Thymus (tissue), 11 donors: ENCODE measurements around the gene OPHN1. TPM values are rescaled to one million over a fixed set of nuclear protein-coding genes. Genes with fewer than 3 reads are reported as not detected.

ENCODE experiments used
- DNase-seq, 9 donors: peaks; one replicate each; pipeline ENCODE4 v3.0.0-alpha.2; 2013; ENCODE audit warnings: low spot score in 9 of 9, low read depth in 6 of 9, missing footprints in 1 of 9
- H3K27ac ChIP-seq, 2 donors: one replicate each; pipeline ENCODE4 v1.5.1; 2013; ENCODE audit warnings: control low read depth in 1 of 2, low read depth in 1 of 2, low read length in 1 of 2, mild to moderate bottlenecking in 1 of 2, moderate library complexity in 1 of 2
- H3K27me3 ChIP-seq, 2 donors: one replicate each; pipeline ENCODE4 v1.5.1; 2013; ENCODE audit warnings: low read length in 1 of 2; ENCODE audit not compliant: control insufficient read depth in 2 of 2, insufficient read depth in 1 of 2
- H3K36me3 ChIP-seq, 2 donors: one replicate each; pipeline ENCODE4 v1.5.1; 2013; ENCODE audit warnings: low read length in 1 of 2, mild to moderate bottlenecking in 1 of 2, moderate library complexity in 1 of 2; ENCODE audit not compliant: control insufficient read depth in 2 of 2, insufficient read depth in 2 of 2
- H3K4me1 ChIP-seq, 2 donors: one replicate each; pipeline ENCODE4 v1.5.1; 2013; ENCODE audit warnings: low read length in 2 of 2; ENCODE audit not compliant: control insufficient read depth in 2 of 2, insufficient read depth in 2 of 2
- H3K4me3 ChIP-seq, 2 donors: one replicate each; pipeline ENCODE4 v1.5.1; 2013; ENCODE audit warnings: low read length in 2 of 2, control low read depth in 1 of 2, mild to moderate bottlenecking in 1 of 2
- H3K9me3 ChIP-seq, 2 donors: one replicate each; pipeline ENCODE4 v1.5.1; 2013; ENCODE audit warnings: low read length in 1 of 2, mild to moderate bottlenecking in 1 of 2; ENCODE audit not compliant: control insufficient read depth in 2 of 2, insufficient read depth in 1 of 2
- WGBS: extraction: QIAGEN DNeasy Blood & Tissue Kit; methylation state at CpG from one replicate; pipeline ENCODE4 v1.1.7; 2013; 5-methylcytosine and 5-hydroxymethylcytosine counted together
- polyA plus RNA-seq: library from polyadenylated mRNA; stranded (reverse); fragments of 200-250 nt; gene quantifications from one replicate; pipeline ENCODE4 v1.2.3, GENCODE V29; 2013
- total RNA-seq: library from RNA; stranded (reverse); fragments of 120-200 nt; gene quantifications from one replicate; pipeline ENCODE4 v1.2.4, GENCODE V29; 2013
- donor health status: healthy.

The OPHN1 gene
- total and polyA plus RNA-seq, 2 donors: 0.64 to 1.2 TPM

- no peaks in the 10 kb centered on the region for H3K36me3 ChIP-seq
- no peaks in the 10 kb centered on the region for H3K9me3 ChIP-seq
- H3K4me3 ChIP-seq: no peak overlapping the region
- DNase-seq: no peak
- H3K4me1 ChIP-seq: no peaks in the 10 kb centered on the region
- H3K27me3 ChIP-seq: no peaks in the 10 kb centered on the region
- no peak overlapping the region for H3K27ac ChIP-seq
- WGBS: 27% methylated on average over 2 of the region's 2 CpGs
These were observed 246.6 kb downstream of the OPHN1 start for GRCh38 chrX:68186552-68187262.

GRCh38 chrX:68185161-68185560 is 248.1 kb downstream of the OPHN1 start:
- Histone ChIP-seq H3K4me3 (no peak overlapping the region), H3K36me3 (no peaks in the 10 kb centered on the region), H3K4me1 (no peaks in the 10 kb centered on the region), H3K9me3 (no peaks in the 10 kb centered on the region), H3K27me3 (no peaks in the 10 kb centered on the region), H3K27ac (no peak overlapping the region)
- DNase-seq: no peak
- 87% methylated on average over 1 of the region's 1 CpG for WGBS

- no peak overlapping the region for H3K27ac ChIP-seq
- no peak overlapping the region for H3K4me3 ChIP-seq
- no peaks in the 10 kb centered on the region for H3K9me3 ChIP-seq
- no peaks in the 10 kb centered on the region for H3K27me3 ChIP-seq
- peak in 3 of 9 donors; percentile 2 to 31 (median 13) for DNase-seq
- no peaks in the 10 kb centered on the region for H3K4me1 ChIP-seq
- 59% methylated on average over 4 of the region's 4 CpGs for WGBS
- no peaks in the 10 kb centered on the region for H3K36me3 ChIP-seq
These were observed 249.6 kb downstream of the OPHN1 start for GRCh38 chrX:68183612-68184214.

- Histone ChIP-seq H3K4me1 (no peaks in the 10 kb centered on the region), H3K36me3 (no peaks in the 10 kb centered on the region), H3K27me3 (no peaks in the 10 kb centered on the region), H3K27ac (no peak overlapping the region), H3K9me3 (no peaks in the 10 kb centered on the region), H3K4me3 (no peak overlapping the region)
- WGBS: 74% methylated on average over 2 of the region's 2 CpGs
- DNase-seq: no peak
These were observed 252.7 kb downstream of the OPHN1 start for GRCh38 chrX:68180579-68180978.

GRCh38 chrX:68179355-68179754 is 253.9 kb downstream of the OPHN1 start:
- no peaks in the 10 kb centered on the region for H3K27me3 ChIP-seq
- H3K4me1 ChIP-seq: no peaks in the 10 kb centered on the region
- H3K36me3 ChIP-seq: no peaks in the 10 kb centered on the region
- H3K27ac ChIP-seq: no peak overlapping the region
- no peaks in the 10 kb centered on the region for H3K9me3 ChIP-seq
- DNase-seq: no peak
- H3K4me3 ChIP-seq: no peak overlapping the region
- WGBS: 96% methylated on average over 1 of the region's 1 CpG

- H3K27ac ChIP-seq: no peak overlapping the region
- H3K9me3 ChIP-seq: no peaks in the 10 kb centered on the region
- DNase-seq: no peak
- H3K4me3 ChIP-seq: no peak overlapping the region
- H3K36me3 ChIP-seq: no peaks in the 10 kb centered on the region
- H3K27me3 ChIP-seq: no peaks in the 10 kb centered on the region
- no peaks in the 10 kb centered on the region for H3K4me1 ChIP-seq
- WGBS: 83% methylated on average over 4 of the region's 4 CpGs
These were observed 255.8 kb downstream of the OPHN1 start for GRCh38 chrX:68177542-68177941.

GRCh38 chrX:68175562-68175961 is 257.7 kb downstream of the OPHN1 start:
- no peak for DNase-seq
- Histone ChIP-seq H3K27me3 (no peaks in the 10 kb centered on the region), H3K27ac (no peak overlapping the region), H3K4me1 (no peaks in the 10 kb centered on the region), H3K9me3 (no peaks in the 10 kb centered on the region), H3K36me3 (no peaks in the 10 kb centered on the region), H3K4me3 (no peak overlapping the region)
- WGBS: 95% methylated on average over 3 of the region's 3 CpGs

GRCh38 chrX:68163441-68163840 is 269.9 kb downstream of the OPHN1 start:
- H3K27me3 ChIP-seq: no peaks in the 10 kb centered on the region
- no peaks in the 10 kb centered on the region for H3K4me1 ChIP-seq
- H3K27ac ChIP-seq: no peak overlapping the region
- 33% methylated on average over 2 of the region's 2 CpGs for WGBS
- H3K4me3 ChIP-seq: no peak overlapping the region
- no peaks in the 10 kb centered on the region for H3K36me3 ChIP-seq
- no peaks in the 10 kb centered on the region for H3K9me3 ChIP-seq
- no peak for DNase-seq

GRCh38 chrX:68147848-68148247 is 285.4 kb downstream of the OPHN1 start:
- no peak for DNase-seq

More at GRCh38 chrX:68147848-68148247, 285.4 kb downstream of the OPHN1 start:
- Histone ChIP-seq H3K27ac (no peak overlapping the region), H3K4me1 (no peaks in the 10 kb centered on the region), H3K4me3 (no peak overlapping the region), H3K9me3 (no peaks in the 10 kb centered on the region), H3K27me3 (no peaks in the 10 kb centered on the region), H3K36me3 (no peaks in the 10 kb centered on the region)
- 31% methylated on average over 1 of the region's 1 CpG for WGBS
